GM23338 (cell line): ENCODE data around the gene GALNT14. TPM values are rescaled to one million over a fixed set of nuclear protein-coding genes. Genes with fewer than 3 reads are reported as not detected.

Source experiments
- ATAC-seq: fragments of 200-7000 bp; cut with Tn5 transposase; 3 replicates; pipeline ENCODE4 v1.9.1; 2020
- DNase-seq: peaks from one replicate; pipeline ENCODE4 v3.0.0-alpha.2; 2015; ENCODE audit warnings: low spot score
- H2AFZ ChIP-seq: fragments of 200-600 bp; sonication (generic); 2 replicates; pipeline ENCODE4 v1.8.0; 2016; ENCODE audit warnings: antibody characterized with exemption, mild to moderate bottlenecking, moderate library complexity
- H3F3A ChIP-seq: fragments of 200-600 bp; sonication (generic); replicated peaks from 2 replicates; pipeline ENCODE4 v1.8.0; 2017; ENCODE audit warnings: antibody characterized with exemption, mixed run types, low read depth
- H3K27ac ChIP-seq: fragments of 200-600 bp; sonication (generic); 2 replicates; pipeline ENCODE4 v1.6.1; 2016; ENCODE audit warnings: low read depth
- H3K27me3 ChIP-seq: fragments of 200-600 bp; sonication (generic); 2 replicates; pipeline ENCODE4 v1.8.0; 2016; ENCODE audit warnings: mild to moderate bottlenecking, mixed run types, moderate library complexity; ENCODE audit not compliant: insufficient read depth
- H3K36me3 ChIP-seq: fragments of 200-600 bp; sonication (generic); 2 replicates; pipeline ENCODE4 v1.8.0; 2016; ENCODE audit warnings: mild to moderate bottlenecking; ENCODE audit not compliant: insufficient read depth
- H3K4me1 ChIP-seq: fragments of 200-600 bp; sonication (generic); 2 replicates; pipeline ENCODE4 v1.8.0; 2016; ENCODE audit warnings: mild to moderate bottlenecking, moderate library complexity; ENCODE audit not compliant: insufficient read depth
- H3K4me2 ChIP-seq: fragments of 200-600 bp; sonication (generic); 2 replicates; pipeline ENCODE4 v1.7.1; 2017; ENCODE audit warnings: mixed run types
- H3K4me3 ChIP-seq: fragments of 200-600 bp; sonication (generic); 2 replicates; pipeline ENCODE4 v1.6.1; 2016; ENCODE audit warnings: mixed run types
- H3K79me2 ChIP-seq: fragments of 200-600 bp; sonication (generic); replicated peaks from 2 replicates; pipeline ENCODE4 v1.8.0; 2017; ENCODE audit warnings: mild to moderate bottlenecking; ENCODE audit not compliant: insufficient read depth
- H3K9me2 ChIP-seq: fragments of 200-600 bp; sonication (generic); 2 replicates; pipeline ENCODE4 v1.8.0; 2017; ENCODE audit not compliant: insufficient read depth
- H4K20me1 ChIP-seq: fragments of 200-600 bp; sonication (generic); replicated peaks from 2 replicates; pipeline ENCODE4 v1.8.0; 2017; ENCODE audit warnings: mild to moderate bottlenecking; ENCODE audit not compliant: insufficient read depth
- H3K27ac Mint-ChIP-seq: 2 replicates; pipeline ENCODE4 v1.8.0; 2020; ENCODE audit warnings: inconsistent platforms, mild to moderate bottlenecking, moderate library complexity, mixed read lengths
- H3K27me3 Mint-ChIP-seq: 3 replicates; pipeline ENCODE4 v1.8.0; 2022; ENCODE audit warnings: low read depth, mild to moderate bottlenecking, moderate library complexity, mixed read lengths, inconsistent platforms; ENCODE audit not compliant: insufficient read depth, poor library complexity
- H3K36me3 Mint-ChIP-seq: 3 replicates; pipeline ENCODE4 v1.8.0; 2021; ENCODE audit warnings: low read depth, mild to moderate bottlenecking, inconsistent platforms, moderate library complexity, mixed read lengths
- H3K4me1 Mint-ChIP-seq: 3 replicates; pipeline ENCODE4 v1.8.0; 2020; ENCODE audit warnings: mild to moderate bottlenecking, inconsistent platforms, mixed read lengths
- H3K4me3 Mint-ChIP-seq: 3 replicates; pipeline ENCODE4 v1.8.0; 2021; ENCODE audit warnings: moderate library complexity, mild to moderate bottlenecking, inconsistent platforms, mixed read lengths
- H3K9me3 Mint-ChIP-seq: 3 replicates; pipeline ENCODE4 v1.8.0; 2020; ENCODE audit warnings: moderate library complexity, mild to moderate bottlenecking, inconsistent platforms, mixed read lengths
- CREB1 ChIP-seq: fragments of 250-450 bp; sonication (Bioruptor Pico); IDR thresholded peaks from 2 replicates; pipeline ENCODE4 v1.5.0; 2020; ENCODE audit warnings: low read depth, mild to moderate bottlenecking, moderate library complexity
- CTCF ChIP-seq, 2 experiments: fragments of 200-600 bp in 1 of 2; sonication (generic) in 1 of 2; conservative IDR thresholded peaks; 2 replicates each; pipeline versions ENCODE4 v1.5.1 to v1.6.1; 2016 to 2017; ENCODE audit warnings: antibody characterized with exemption in 2 of 2, low read depth in 2 of 2, mild to moderate bottlenecking in 2 of 2, moderate library complexity in 1 of 2
- ETS1 ChIP-seq: IDR thresholded peaks from 2 replicates; pipeline ENCODE4 v1.6.1; 2016; ENCODE audit warnings: antibody characterized with exemption
- EZH2 ChIP-seq: fragments of 200-600 bp; sonication (generic); IDR thresholded peaks from one replicate; pipeline ENCODE4 v1.8.0; 2017; ENCODE audit warnings: antibody characterized with exemption, mild to moderate bottlenecking, low read depth; ENCODE audit not compliant: unreplicated experiment
- EZH2phosphoT487 ChIP-seq: fragments of 200-600 bp; sonication (generic); IDR thresholded peaks from one replicate; pipeline ENCODE4 v1.8.1; 2018; ENCODE audit warnings: antibody characterized with exemption; ENCODE audit not compliant: unreplicated experiment
- JUNB ChIP-seq: IDR thresholded peaks from one replicate; pipeline ENCODE4 v1.6.1; 2016; ENCODE audit warnings: antibody characterized with exemption; ENCODE audit not compliant: unreplicated experiment
- NANOG ChIP-seq: IDR thresholded peaks from 2 replicates; pipeline ENCODE4 v1.6.1; 2016; ENCODE audit warnings: antibody characterized with exemption, borderline replicate concordance
- POLR2AphosphoS5 ChIP-seq: IDR thresholded peaks from 2 replicates; pipeline ENCODE4 v1.6.1; 2016; ENCODE audit warnings: antibody characterized with exemption, low read depth
- REST ChIP-seq: IDR thresholded peaks from one replicate; pipeline ENCODE4 v1.6.1; 2018; ENCODE audit warnings: antibody characterized with exemption; ENCODE audit not compliant: unreplicated experiment
- STAT1 ChIP-seq: IDR thresholded peaks from one replicate; pipeline ENCODE4 v1.6.1; 2016; ENCODE audit warnings: antibody characterized with exemption; ENCODE audit not compliant: unreplicated experiment
- ZNF114 ChIP-seq: fragments of 250-450 bp; sonication (Bioruptor Pico); IDR thresholded peaks from 2 replicates; pipeline ENCODE4 v1.5.0; 2020; ENCODE audit warnings: mild to moderate bottlenecking, moderate library complexity
- ZNF331 ChIP-seq: fragments of 250-450 bp; sonication (Bioruptor Pico); IDR thresholded peaks from 2 replicates; pipeline ENCODE4 v1.5.0; 2020; ENCODE audit warnings: low read depth, mild to moderate bottlenecking, moderate library complexity
- polyA plus RNA-seq: library from polyadenylated mRNA; unstranded; fragments of >200 nt; fragmentation: Nextera tagmentation; extraction: Ambion mirVana; gene quantifications from 2 replicates; pipeline ENCODE4 v1.2.1, GENCODE V29; 2016
- total RNA-seq: library from RNA; depleted of rRNA; stranded (reverse); fragments of >200 nt; shearing (Covaris generic); gene quantifications from 2 replicates; pipeline ENCODE4 v1.2.3, GENCODE V29; 2014

The GALNT14 gene
- total and polyA plus RNA-seq, 2 experiments from 2014 or later, result 5.4 to 7.7 TPM

- Histone ChIP-seq H4K20me1 (no peaks in the 10 kb centered on the region), H3K27ac (no peak overlapping the region)
- TF ChIP-seq ZNF114 (CRISPR knock-in tag), result no peak
- no peak for TF ChIP-seq ETS1
- TF ChIP-seq NANOG, result no peak
- TF ChIP-seq CTCF (conservative IDR thresholded peaks at IDR 0.05; ENCODE audit: low read depth in 2 of 2), result no peak
- TF ChIP-seq ZNF331 (CRISPR knock-in tag), result no peak
- TF ChIP-seq EZH2, result no peak
- no peak for TF ChIP-seq EZH2phosphoT487
- TF ChIP-seq POLR2AphosphoS5, result no peak
- no peak for TF ChIP-seq STAT1
- TF ChIP-seq CREB1, result no peak
- TF ChIP-seq JUNB, result no peak
Observed at GRCh38 chr2:31008561-31009114, 129.6 kb downstream of the GALNT14 start.

GRCh38 chr2:31004257-31004656 lies 134.0 kb downstream of the GALNT14 start:
- Mint-ChIP-seq H3K4me3 (no peak overlapping the region), H3K27me3 (peaks cover 4% of the 10 kb centered on the region), H3K36me3 (no peaks in the 10 kb centered on the region), H3K4me1 (no peaks in the 10 kb centered on the region; the same call in 2 of the 3 replicates), H3K9me3 (no peaks in the 10 kb centered on the region), H3K27ac (0 out of 2 replicates have a peak overlapping the region, but pooled peaks have one; percentile 10)
- no peaks in the 10 kb centered on the region for H4K20me1 ChIP-seq
- no peak overlapping the region for H3K4me2 ChIP-seq
- DNase-seq (no peak), ATAC-seq (no peak)
- no peaks in the 10 kb centered on the region for H3K4me1 ChIP-seq
- H2AFZ ChIP-seq, result no peak overlapping the region
- no peaks in the 10 kb centered on the region for H3K27me3 ChIP-seq
- H3K4me3 ChIP-seq, result no peak overlapping the region
- H3K79me2 ChIP-seq, result no peaks in the 10 kb centered on the region
- peaks cover under 1% of the 10 kb centered on the region; the same call in 1 of the 2 replicates for H3K9me2 ChIP-seq
- no peaks in the 10 kb centered on the region for H3F3A ChIP-seq
- H3K36me3 ChIP-seq, result no peaks in the 10 kb centered on the region
- H3K27ac ChIP-seq, result no peak overlapping the region
- no peak for TF ChIP-seq ZNF331 (CRISPR knock-in tag)
- TF ChIP-seq REST, result no peak
- no peak for TF ChIP-seq ZNF114 (CRISPR knock-in tag)
- TF ChIP-seq CREB1, result no peak

More at GRCh38 chr2:31008561-31009114, 129.6 kb downstream of the GALNT14 start:
- no peaks in the 10 kb centered on the region for H3K36me3 ChIP-seq
- no peak overlapping the region for H3K4me3 ChIP-seq
- H3K27me3 ChIP-seq, result no peaks in the 10 kb centered on the region
- no peak overlapping the region for H2AFZ ChIP-seq
- peaks cover 3% of the 10 kb centered on the region; the same call in 1 of the 3 replicates for H3K9me3 Mint-ChIP-seq
- ATAC-seq (no peak), DNase-seq (no peak)
- H3K4me1 Mint-ChIP-seq, result peaks cover 16% of the 10 kb centered on the region; the same call in 2 of the 3 replicates
- 0 out of 2 replicates have a peak, but pooled peaks cover 9% of the 10 kb centered on the region for H3K9me2 ChIP-seq
- no peak overlapping the region for H3K27ac Mint-ChIP-seq
- H3F3A ChIP-seq, result no peaks in the 10 kb centered on the region
- H3K79me2 ChIP-seq, result no peaks in the 10 kb centered on the region
- no peaks in the 10 kb centered on the region for H3K36me3 Mint-ChIP-seq
- no peaks in the 10 kb centered on the region for H3K4me1 ChIP-seq
- peaks cover 7% of the 10 kb centered on the region for H3K27me3 Mint-ChIP-seq
- H3K4me3 Mint-ChIP-seq, result no peak overlapping the region
- no peak overlapping the region for H3K4me2 ChIP-seq
